ENCODE measurements around the gene NUAK1. TPM values are rescaled to one million over a fixed set of nuclear protein-coding genes. Genes with fewer than 3 reads are reported as not detected.
A peak's percentile ranks its signal among the peaks of the same experiment; 100 is the strongest.

NUAK1 gene
- total RNA-seq, 6 donors from 2014 or later = 7.1 to 28.7 (median 10.9) TPM

DNA sequence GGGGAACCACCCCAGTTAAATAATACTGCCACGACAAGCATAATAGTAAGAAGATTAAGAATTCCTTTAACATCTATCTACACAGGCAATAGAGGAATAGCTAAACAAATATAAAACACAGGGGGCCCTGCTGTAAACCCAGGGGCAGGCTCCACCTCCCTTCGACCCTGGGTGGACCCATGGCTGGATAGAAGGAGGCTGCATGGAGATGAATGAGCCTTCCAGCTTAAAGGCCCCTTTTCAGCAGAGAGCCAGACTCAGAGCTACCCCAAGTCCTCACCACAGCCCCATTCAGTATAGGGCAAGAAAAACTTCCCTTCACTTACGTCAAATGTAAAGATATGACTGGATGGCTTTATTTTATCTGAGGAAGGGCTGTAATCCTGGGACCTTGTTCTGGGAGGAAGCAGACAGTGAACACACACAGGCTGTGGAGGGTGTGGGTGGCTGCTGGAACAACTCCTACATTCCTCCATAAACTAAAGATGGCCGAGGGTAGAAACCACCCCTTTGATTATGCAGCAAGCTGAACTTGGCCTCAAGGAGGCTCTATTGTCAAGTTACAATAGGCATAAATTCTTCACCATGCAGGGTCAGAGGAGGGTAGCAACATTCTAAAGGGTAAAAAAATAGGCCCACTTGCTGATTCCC, 30.4 kb downstream of the NUAK1 start:
- Histone ChIP-seq H3K27me3 (no peaks in the 10 kb centered on the region), H3K27ac (peak overlapping the region in 3 of 4 donors; percentile 4 to 51 (median 5)), H3K4me1 (peaks cover 27 to 45% (median 43%) of the 10 kb centered on the region in 4 donors), H3K36me3 (no peaks in the 10 kb centered on the region), H3K4me3 (no peak overlapping the region), H3K9me3 (no peaks in the 10 kb centered on the region)
- DNase-seq = no peak
- TF ChIP-seq POLR2A (IDR thresholded peaks at IDR 0.05) = no peak
- no peak for TF ChIP-seq POLR2AphosphoS5 (IDR thresholded peaks at IDR 0.05)
- no peak for TF ChIP-seq EP300 (IDR thresholded peaks at IDR 0.05)
- TF ChIP-seq, protein P1, sequence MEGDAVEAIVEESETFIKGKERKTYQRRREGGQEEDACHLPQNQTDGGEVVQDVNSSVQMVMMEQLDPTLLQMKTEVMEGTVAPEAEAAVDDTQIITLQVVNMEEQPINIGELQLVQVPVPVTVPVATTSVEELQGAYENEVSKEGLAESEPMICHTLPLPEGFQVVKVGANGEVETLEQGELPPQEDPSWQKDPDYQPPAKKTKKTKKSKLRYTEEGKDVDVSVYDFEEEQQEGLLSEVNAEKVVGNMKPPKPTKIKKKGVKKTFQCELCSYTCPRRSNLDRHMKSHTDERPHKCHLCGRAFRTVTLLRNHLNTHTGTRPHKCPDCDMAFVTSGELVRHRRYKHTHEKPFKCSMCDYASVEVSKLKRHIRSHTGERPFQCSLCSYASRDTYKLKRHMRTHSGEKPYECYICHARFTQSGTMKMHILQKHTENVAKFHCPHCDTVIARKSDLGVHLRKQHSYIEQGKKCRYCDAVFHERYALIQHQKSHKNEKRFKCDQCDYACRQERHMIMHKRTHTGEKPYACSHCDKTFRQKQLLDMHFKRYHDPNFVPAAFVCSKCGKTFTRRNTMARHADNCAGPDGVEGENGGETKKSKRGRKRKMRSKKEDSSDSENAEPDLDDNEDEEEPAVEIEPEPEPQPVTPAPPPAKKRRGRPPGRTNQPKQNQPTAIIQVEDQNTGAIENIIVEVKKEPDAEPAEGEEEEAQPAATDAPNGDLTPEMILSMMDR (IDR thresholded peaks at IDR 0.05) = no peak
- peak in 1 of 2 donors; percentile 61 for ATAC-seq (ENCODE audit: low FRiP score in 2 of 2)
- WGBS, 2 donors = 63 to 81% methylated on average over 4 of the region's 4 CpGs

DNA sequence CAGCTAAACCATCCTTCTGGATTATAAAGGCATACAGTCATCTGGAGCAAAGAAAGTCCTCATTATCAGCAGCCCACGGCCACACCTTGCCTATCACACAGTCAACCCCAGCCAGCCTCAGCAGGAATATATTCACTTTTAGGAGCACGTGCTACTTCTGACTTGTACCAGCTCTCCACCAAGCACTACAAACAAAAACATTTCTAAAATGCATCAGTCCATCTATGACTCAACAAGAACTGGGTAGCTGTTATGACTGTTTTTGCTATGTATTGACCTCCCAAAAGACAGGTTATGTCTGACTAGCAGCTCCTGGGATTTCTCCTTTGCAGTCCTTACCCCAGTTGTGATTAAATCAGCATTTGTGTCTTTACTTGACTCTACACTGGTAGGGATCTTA, 31.2 kb downstream of the NUAK1 start:
- WGBS, 2 donors = 66 to 72% methylated on average over 2 of the region's 2 CpGs
- ATAC-seq (ENCODE audit: low FRiP score in 2 of 2) = no peak
- Histone ChIP-seq H3K4me3 (no peak overlapping the region), H3K27me3 (no peaks in the 10 kb centered on the region), H3K27ac (peak overlapping the region; percentile 8 to 51 (median 27)), H3K4me1 (peaks cover 20 to 41% (median 38%) of the 10 kb centered on the region in 4 donors), H3K9me3 (no peaks in the 10 kb centered on the region), H3K36me3 (no peaks in the 10 kb centered on the region)
- TF ChIP-seq, protein P1 (IDR thresholded peaks at IDR 0.05) = no peak
- no peak for TF ChIP-seq EP300 (IDR thresholded peaks at IDR 0.05)
- TF ChIP-seq POLR2A (IDR thresholded peaks at IDR 0.05) = no peak
- TF ChIP-seq POLR2AphosphoS5 (IDR thresholded peaks at IDR 0.05) = no peak
- no peak for DNase-seq

DNA sequence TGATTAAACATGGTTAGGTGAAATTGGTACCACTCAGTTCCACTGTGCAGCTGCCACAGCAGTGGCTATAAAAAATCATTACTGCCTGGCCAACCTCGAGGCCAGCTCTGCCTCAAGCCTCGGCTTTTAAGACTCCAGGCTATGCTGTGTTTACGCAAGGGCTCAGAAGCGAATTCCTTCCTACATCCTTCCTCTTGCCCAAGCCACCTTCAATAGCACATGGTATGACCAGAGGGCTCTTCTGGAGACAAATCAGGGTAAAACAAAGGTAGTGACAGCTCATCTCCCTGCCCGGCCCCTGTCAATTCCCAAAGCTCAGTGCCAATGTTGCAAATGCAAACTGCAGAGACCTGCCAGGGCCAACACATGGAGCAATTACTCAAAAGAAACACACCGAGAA, 31.9 kb downstream of the NUAK1 start:
- Histone ChIP-seq H3K4me3 (no peak overlapping the region), H3K4me1 (peaks cover 14 to 41% (median 35%) of the 10 kb centered on the region in 4 donors), H3K36me3 (no peaks in the 10 kb centered on the region), H3K27me3 (no peaks in the 10 kb centered on the region), H3K9me3 (no peaks in the 10 kb centered on the region), H3K27ac (peak overlapping the region in 3 of 4 donors; percentile 8 to 45 (median 9))
- WGBS, 2 donors = 33 to 36% methylated on average over 5 to 6 of the region's 6 CpGs
- no peak for ATAC-seq (ENCODE audit: low FRiP score in 2 of 2)
- no peak for DNase-seq
- TF ChIP-seq POLR2AphosphoS5 (IDR thresholded peaks at IDR 0.05) (no peak), EP300 (IDR thresholded peaks at IDR 0.05) (no peak), POLR2A (IDR thresholded peaks at IDR 0.05) (no peak)
- TF ChIP-seq, protein P1 (IDR thresholded peaks at IDR 0.05) = no peak

DNA sequence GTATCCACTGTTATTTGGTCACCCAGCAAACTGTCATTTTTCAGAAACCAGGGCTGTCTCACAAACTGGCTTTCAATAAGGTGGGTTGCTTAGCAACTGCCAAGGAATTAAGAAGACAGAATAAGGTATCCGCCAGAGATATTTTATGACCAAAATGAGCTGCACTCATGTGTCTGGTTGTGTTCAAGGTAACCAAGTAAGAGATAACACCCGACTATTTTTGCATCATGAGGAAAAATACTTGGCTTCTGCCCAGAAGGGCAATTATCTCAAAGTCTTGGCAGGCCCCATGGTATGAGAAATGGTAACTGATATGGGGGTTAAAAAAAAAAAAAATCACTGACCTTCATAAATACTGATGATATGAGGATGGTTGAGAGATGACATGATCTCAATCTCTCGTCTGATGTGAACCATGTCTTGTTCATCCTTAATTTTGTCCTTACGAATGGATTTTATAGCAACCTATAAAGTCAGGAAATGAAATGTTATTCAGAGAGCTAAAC, 32.6 kb downstream of the NUAK1 start:
- H3K27ac ChIP-seq = peak overlapping the region in 3 of 4 donors; percentile 8 to 45 (median 14)
- H3K36me3 ChIP-seq = no peaks in the 10 kb centered on the region

More for the DNA sequence above, 32.6 kb downstream of the NUAK1 start:
- H3K4me3 ChIP-seq = no peak overlapping the region
- DNase-seq = no peak
- H3K4me1 ChIP-seq = peaks cover 14 to 41% (median 35%) of the 10 kb centered on the region in 4 donors
- no peaks in the 10 kb centered on the region for H3K9me3 ChIP-seq
- no peaks in the 10 kb centered on the region for H3K27me3 ChIP-seq
- no peak for ATAC-seq (ENCODE audit: low FRiP score in 2 of 2)
- WGBS, 2 donors = 53 to 64% methylated on average over 4 of the region's 4 CpGs
- TF ChIP-seq, protein P1 (IDR thresholded peaks at IDR 0.05) = no peak
- TF ChIP-seq EP300 (IDR thresholded peaks at IDR 0.05) (no peak), POLR2A (IDR thresholded peaks at IDR 0.05) (no peak), POLR2AphosphoS5 (IDR thresholded peaks at IDR 0.05) (no peak)
